Left renal pelvis (tissue), 4 donors: ENCODE results near the gene ZNF774. TPM values are rescaled to one million over a fixed set of nuclear protein-coding genes. Genes with fewer than 3 reads are reported as not detected.
"Not testable (repeated sequence)": the region's sequence is repeated elsewhere in the genome, so short reads cannot be mapped to it uniquely, and the experiment has no call there.

Experiments used
- DNase-seq, 4 donors: peaks; one replicate each; pipeline ENCODE4 v3.0.0-alpha.2; 2013; ENCODE audit warnings: low read depth in 4 of 4, low spot score in 3 of 4
- polyA plus RNA-seq, 4 donors: library from polyadenylated mRNA; unstranded; fragments of 120-200 nt; gene quantifications; one replicate each; pipeline ENCODE4 v1.2.1, GENCODE V29; 2013; ENCODE audit not compliant: insufficient read length in 4 of 4

The ZNF774 gene
- polyA plus RNA-seq, 4 donors, result 3.7 to 5.3 (median 4.7) TPM

GRCh38 chr15:90387534-90388461, 35.7 kb downstream of the ZNF774 start, which contains the start of gene IQGAP1:
Gene IQGAP1 (plus strand): TSS chr15:90388242. CDS start chr15:90388342, 100 bp downstream.
- peak; percentile 84 to 89 (median 86) for DNase-seq

- DNase-seq, result no peak
Measured at GRCh38 chr15:90388462-90389380, 36.6 kb downstream of the ZNF774 start.

GRCh38 chr15:90389513-90389912, 37.4 kb downstream of the ZNF774 start:
- no peak for DNase-seq

GRCh38 chr15:90393040-90393439, 41.0 kb downstream of the ZNF774 start:
- no peak for DNase-seq

DNA sequence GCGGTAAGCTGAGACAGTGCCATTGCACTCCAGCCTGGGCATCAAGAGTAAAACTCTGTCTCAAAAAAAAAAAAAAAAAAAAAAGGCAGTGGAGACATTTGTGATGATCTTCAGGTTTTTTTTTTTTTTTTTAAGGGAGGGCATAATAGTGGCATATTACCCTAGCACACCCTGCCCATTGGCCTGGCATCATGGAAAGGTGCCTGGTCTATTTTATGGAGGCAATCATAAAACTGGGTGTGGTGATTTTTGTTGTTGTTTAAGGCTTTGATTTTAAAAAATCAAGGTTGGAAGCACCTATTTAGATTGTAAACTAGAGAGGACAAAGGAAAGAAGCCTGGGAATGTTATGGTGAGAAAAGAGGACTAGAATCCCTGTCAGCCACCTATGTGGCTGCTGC, 42.0 kb downstream of the ZNF774 start:
- DNase-seq, result no peak

DNA sequence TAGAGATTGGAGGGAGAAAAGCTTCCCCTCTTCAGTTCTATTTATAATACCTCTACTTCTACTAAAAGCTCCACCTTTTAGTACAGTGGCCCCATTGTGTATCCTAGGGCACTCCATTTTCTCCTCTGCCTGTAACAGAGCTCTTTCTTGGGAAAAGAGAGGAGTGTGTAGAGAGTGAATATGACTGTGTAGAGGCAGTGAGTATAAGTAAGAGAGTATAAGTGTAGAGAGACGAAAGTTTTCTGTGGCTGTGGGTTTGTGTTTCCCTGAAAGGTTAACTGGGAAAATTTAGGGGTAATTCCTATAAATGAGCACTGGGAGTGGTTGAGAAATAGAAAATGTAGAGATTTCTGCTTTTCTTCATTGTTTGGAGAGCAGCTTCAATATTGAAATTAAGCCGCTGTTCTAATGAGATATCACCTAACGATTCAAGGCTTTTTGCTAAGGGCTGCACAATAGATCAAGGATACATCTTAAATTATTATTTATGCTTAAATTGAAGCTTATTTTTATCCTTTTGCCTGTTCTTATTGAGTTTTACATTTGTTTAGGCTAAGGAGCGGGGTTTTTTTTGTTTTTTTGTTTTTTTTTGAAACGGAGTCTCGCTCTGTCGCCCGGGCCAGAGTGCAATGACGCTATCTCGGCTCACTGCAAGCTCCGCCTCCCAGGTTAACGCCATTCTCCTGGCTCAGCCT, 42.8 kb downstream of the ZNF774 start:
- DNase-seq, result no peak

DNA sequence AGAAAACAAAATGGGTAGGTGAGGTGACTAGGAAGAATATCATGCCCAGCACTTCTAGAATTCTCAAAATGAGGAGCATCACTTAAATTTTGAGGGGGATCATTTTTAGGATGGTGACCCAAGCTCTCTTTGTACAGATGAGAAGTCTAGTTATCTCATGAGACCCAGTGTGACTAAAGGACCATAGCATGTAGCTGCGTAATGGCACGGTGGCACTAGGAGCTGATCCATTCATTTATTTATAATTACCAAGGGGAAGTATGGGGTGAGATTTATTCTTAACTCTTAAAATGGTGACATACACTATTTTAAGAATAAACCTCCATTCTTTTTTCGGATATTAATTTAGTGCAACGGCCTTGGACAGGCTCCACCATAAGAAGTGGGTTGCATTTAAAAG, 44.2 kb downstream of the ZNF774 start:
- DNase-seq, result no peak

DNA sequence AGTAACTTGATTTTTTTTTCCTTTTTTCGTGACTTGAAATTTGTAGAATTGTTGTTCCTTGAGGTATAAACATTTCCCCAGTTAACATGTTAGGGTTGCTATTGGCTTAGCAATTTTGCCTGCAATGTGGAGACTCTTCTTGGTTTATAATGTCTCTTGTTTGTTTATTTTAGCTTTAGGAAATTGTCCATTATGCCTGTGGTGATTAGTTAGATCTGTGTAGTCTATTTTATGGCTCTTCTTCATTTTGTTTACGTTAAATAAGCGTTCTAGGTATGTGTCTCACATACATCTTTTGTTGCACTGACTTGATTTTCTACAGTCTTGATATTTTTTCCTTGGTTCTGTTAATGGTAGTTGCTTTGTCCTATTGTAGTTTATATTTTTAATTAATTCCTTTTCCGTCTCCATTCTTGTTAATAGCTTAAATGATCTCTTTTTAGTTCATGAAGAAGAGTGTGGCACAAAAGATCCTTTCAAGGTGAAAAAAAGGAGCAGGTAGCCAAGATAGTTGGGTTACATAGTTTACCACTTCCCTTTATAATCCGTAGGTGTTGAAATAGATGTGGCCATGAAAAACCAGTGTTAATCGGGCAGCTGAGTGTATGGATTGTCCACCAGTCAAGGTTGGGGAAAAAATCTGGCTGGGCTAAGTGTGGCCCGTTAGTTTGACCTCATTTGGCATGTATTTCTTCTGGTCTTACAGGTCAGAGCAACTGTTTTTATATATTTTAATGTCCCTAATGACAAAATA, 48.1 kb downstream of the ZNF774 start:
- no peak for DNase-seq

- peak in 2 of 4 donors; percentile 82 to 84 for DNase-seq
Measured at GRCh38 chr15:90400759-90401314, 48.8 kb downstream of the ZNF774 start.

DNA sequence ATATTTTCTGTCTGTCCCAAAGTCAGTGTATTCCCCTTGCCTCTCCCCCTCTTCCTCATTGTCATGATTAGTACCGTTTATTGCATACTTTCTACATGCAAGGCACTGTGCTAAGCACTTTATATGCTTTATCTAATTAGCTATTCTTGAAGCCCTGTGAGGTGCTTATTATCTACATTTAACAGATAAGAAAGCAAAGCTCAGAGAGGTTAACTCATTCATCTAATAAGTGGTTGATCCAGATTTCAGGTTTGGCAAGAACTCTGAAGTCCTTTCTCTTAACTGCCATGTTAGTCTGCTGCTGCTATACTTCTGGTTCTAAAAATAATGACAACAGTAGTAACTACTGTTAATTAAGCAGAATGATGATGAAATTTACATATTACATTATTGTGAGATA, 49.4 kb downstream of the ZNF774 start:
- no peak for DNase-seq

- DNase-seq, result no peak
Measured at GRCh38 chr15:90402223-90402622, 50.1 kb downstream of the ZNF774 start.

GRCh38 chr15:90402767-90403166, 50.7 kb downstream of the ZNF774 start:
- DNase-seq, result no peak

- DNase-seq, result no peak
Measured at GRCh38 chr15:90405055-90405607, 53.0 kb downstream of the ZNF774 start.

- DNase-seq, result no peak
Measured at GRCh38 chr15:90407336-90407735, 55.3 kb downstream of the ZNF774 start.

- DNase-seq, result no peak
Measured at GRCh38 chr15:90407871-90408317, 55.8 kb downstream of the ZNF774 start.

DNA sequence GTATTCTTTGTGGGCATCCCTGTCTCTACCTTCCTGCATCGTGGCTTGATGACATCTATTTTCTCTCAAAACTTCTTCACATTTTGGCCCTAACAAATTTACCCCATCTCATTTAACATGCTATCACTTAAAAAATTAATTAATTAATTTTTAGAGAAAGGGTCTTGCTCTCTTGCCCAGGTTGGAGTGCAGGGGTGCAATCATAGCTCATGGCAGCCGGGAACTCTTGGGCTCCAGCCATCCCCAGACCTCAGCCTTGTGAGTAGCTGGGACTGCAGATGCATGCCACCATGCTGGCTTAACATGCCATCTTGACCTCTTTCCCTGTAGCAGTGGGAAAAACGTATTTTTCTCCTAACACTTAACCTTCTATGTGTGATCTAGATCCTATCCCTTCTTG, 56.6 kb downstream of the ZNF774 start:
- no peak for DNase-seq

DNA sequence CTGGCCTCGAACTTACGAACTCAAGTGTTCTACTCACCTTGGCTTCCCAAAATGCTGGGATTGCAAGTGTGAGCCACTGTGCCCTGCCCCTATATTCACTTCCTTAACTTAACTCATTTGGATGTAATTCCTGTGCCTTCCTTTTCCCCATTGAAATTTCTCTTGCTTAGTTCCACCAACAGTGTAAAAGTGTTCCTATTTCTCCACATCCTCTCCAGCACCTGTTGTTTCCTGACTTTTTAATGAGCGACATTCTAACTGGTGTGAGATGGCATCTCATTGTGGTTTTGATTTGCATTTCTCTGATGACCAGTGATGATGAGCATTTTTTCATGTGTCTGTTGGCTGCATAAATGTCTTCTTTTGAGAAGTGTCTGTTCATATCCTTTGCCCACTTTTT, 57.5 kb downstream of the ZNF774 start:
- not testable (repeated sequence) for DNase-seq

DNA sequence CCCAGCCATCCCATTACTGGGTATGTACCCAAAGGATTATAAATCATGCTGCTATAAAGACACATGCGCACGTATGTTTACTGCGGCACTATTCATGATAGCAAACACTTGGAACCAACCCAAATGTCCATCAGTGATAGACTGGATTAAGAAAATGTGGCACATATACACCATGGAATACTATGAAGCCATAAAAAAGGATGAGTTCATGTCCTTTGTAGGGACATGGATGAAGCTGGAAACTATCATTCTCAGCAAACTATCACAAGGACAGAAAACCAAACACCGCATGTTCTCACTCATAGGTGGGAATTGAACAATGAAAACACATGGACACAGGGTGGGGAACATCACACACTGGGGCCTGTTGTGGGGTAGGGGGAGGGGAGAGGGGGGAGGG, 58.2 kb downstream of the ZNF774 start:
- DNase-seq, result not testable (repeated sequence)

GRCh38 chr15:90411176-90411575, 59.1 kb downstream of the ZNF774 start:
- DNase-seq, result no peak
